K562 (cell line): ENCODE data around the gene CLIC1. TPM values are rescaled to one million over a fixed set of nuclear protein-coding genes. Genes with fewer than 3 reads are reported as not detected.

ENCODE experiments used
- CHCHD3 ChIP-seq: fragments of 250-450 bp; sonication (Bioruptor Pico); IDR thresholded peaks from 2 replicates; pipeline ENCODE4 v2.1.2; 2022; ENCODE audit warnings: mild to moderate bottlenecking
- HBP1 ChIP-seq: fragments of 450-650 bp; formaldehyde crosslinking; IDR thresholded peaks from 2 replicates; pipeline ENCODE4 v1.4.0; 2022; ENCODE audit warnings: missing genetic modification characterization
- IRF2 ChIP-seq: sonication (generic); formaldehyde crosslinking; IDR thresholded peaks from 2 replicates; pipeline ENCODE4 v1.8.1; 2022; ENCODE audit warnings: mild to moderate bottlenecking, missing genetic modification reagents
- MYBL2 ChIP-seq, 2 experiments: fragments of 450-650 bp in 1 of 2; sonication (generic) in 1 of 2; formaldehyde crosslinking in 1 of 2; IDR thresholded peaks; 2 replicates each; pipeline versions ENCODE4 v1.6.1 to v1.8.1; 2017 to 2022; ENCODE audit warnings: borderline replicate concordance in 1 of 2, inconsistent platforms in 1 of 2, low read depth in 1 of 2, mild to moderate bottlenecking in 1 of 2, missing genetic modification reagents in 1 of 2, moderate library complexity in 1 of 2
- POLR2B ChIP-seq: fragments of 450-650 bp; IDR thresholded peaks from 2 replicates; pipeline ENCODE4 v1.6.1; 2018; ENCODE audit warnings: low read depth; ENCODE audit not compliant: partially characterized antibody
- THRB ChIP-seq: fragments of 450-650 bp; formaldehyde crosslinking; conservative IDR thresholded peaks from 2 replicates; pipeline ENCODE4 v1.4.0; 2022; ENCODE audit warnings: mild to moderate bottlenecking, missing genetic modification characterization
- ZBTB26 ChIP-seq: fragments of 450-650 bp; formaldehyde crosslinking; IDR thresholded peaks from 2 replicates; pipeline ENCODE4 v1.4.0; 2022; ENCODE audit warnings: missing genetic modification characterization
- ZBTB34 ChIP-seq: fragments of 250-450 bp; sonication (Bioruptor Pico); IDR thresholded peaks from 2 replicates; pipeline ENCODE4 v1.8.0; 2021; ENCODE audit warnings: mild to moderate bottlenecking, moderate library complexity
- ZC3H4 ChIP-seq: sonication (generic); formaldehyde crosslinking; IDR thresholded peaks from 2 replicates; pipeline ENCODE4 v1.9.0; 2021; ENCODE audit warnings: missing genetic modification reagents, borderline replicate concordance
- polyA plus RNA-seq, 8 experiments: library from polyadenylated mRNA; depleted of rRNA in 4 of 8; stranded (reverse) in 5 of 8; unstranded in 3 of 8; fragments of >200 nt; fragmentation: Nextera tagmentation in 2 of 8; fragmentation: Illumina TruSeq in 1 of 8; extraction: Ambion mirVana in 2 of 8; extraction: Trizol in 1 of 8; gene quantifications; 2 replicates each; pipeline versions ENCODE4 v1.2.1 to v1.2.3, GENCODE V29; 2011 to 2014; ENCODE audit warnings: inconsistent platforms in 1 of 8, missing spikeins in 1 of 8
- total RNA-seq, 7 experiments: library from RNA; depleted of rRNA in 6 of 7; stranded (reverse); fragments of >200 nt in 6 of 7; fragmentation: Illumina TruSeq in 2 of 7; extraction: Trizol in 2 of 7; gene quantifications; 2 replicates each; pipeline versions ENCODE4 v1.2.1 to v1.2.3, GENCODE V29; 2011 to 2021; ENCODE audit warnings: low replicate concordance in 1 of 7

The CLIC1 gene
- total and polyA plus RNA-seq, 9 of the 15 experiments (the other 6 are each of a cell fraction or from before 2014, with no cell fraction given): 1,267 to 2,419 (median 1,808) TPM

- TF ChIP-seq MYBL2 (IDR thresholded peaks at IDR 0.05; ENCODE audit: low read depth): no peak
- no peak for TF ChIP-seq MYBL2 (CRISPR knock-in tag; IDR thresholded peaks at IDR 0.05; ENCODE audit: borderline replicate concordance)
- TF ChIP-seq ZBTB26: 0 out of 2 replicates have a peak, but pooled peaks have one; percentile 77
- peak; percentile 38; the same call in 1 of the 2 replicates for TF ChIP-seq ZC3H4 (CRISPR knock-in tag)
- TF ChIP-seq CHCHD3: no peak
- TF ChIP-seq HBP1 (CRISPR knock-in tag): peak; percentile 68; the same call in 1 of the 2 replicates
- 0 out of 2 replicates have a peak, but pooled peaks have one; percentile 12 for TF ChIP-seq IRF2 (CRISPR knock-in tag)
- peak; percentile 78; the same call in 1 of the 2 replicates for TF ChIP-seq THRB (CRISPR knock-in tag)
- peak; percentile 35 for TF ChIP-seq POLR2B
- no peak for TF ChIP-seq ZBTB34
Observed at GRCh38 chr6:31758281-31758680, 22.0 kb upstream of the CLIC1 start (continued).
